ENCODE data around the gene MRPS18C. TPM values are rescaled to one million over a fixed set of nuclear protein-coding genes. Genes with fewer than 3 reads are reported as not detected.

Gene MRPS18C
- total and polyA plus RNA-seq, 2 donors (not counting 3 experiments of a cell fraction or from before 2014, with no cell fraction given) = 22.2 to 64.8 TPM

Other genes starting within 250 kb of the MRPS18C start
- 26.4 and 28.0 TPM in 2 replicates for gene COQ2, start 171.3 kb upstream of the MRPS18C start, total RNA-seq
- gene COQ2, start 171.3 kb upstream of the MRPS18C start, polyA plus RNA-seq = 20.5 and 25.5 TPM in 2 replicates
- 6.6 and 7.0 TPM in 2 replicates for gene HPSE, start 121.2 kb upstream of the MRPS18C start, total RNA-seq
- gene HPSE, start 121.2 kb upstream of the MRPS18C start, polyA plus RNA-seq = 3.5 and 3.7 TPM in 2 replicates
- gene HELQ, start 235 bp upstream of the MRPS18C start, total RNA-seq = 11.0 and 11.1 TPM in 2 replicates
- 6.9 and 8.7 TPM in 2 replicates for gene HELQ, start 235 bp upstream of the MRPS18C start, polyA plus RNA-seq
- gene ABRAXAS1, start 29.0 kb downstream of the MRPS18C start, total RNA-seq = 14.0 and 16.7 TPM in 2 replicates
- gene ABRAXAS1, start 29.0 kb downstream of the MRPS18C start, polyA plus RNA-seq = 4.4 and 5.5 TPM in 2 replicates
- gene GPAT3, start 80.0 kb downstream of the MRPS18C start, total RNA-seq = 2.1 and 3.1 TPM in 2 replicates
- 0.21 and 0.36 TPM in 2 replicates for gene GPAT3, start 80.0 kb downstream of the MRPS18C start, polyA plus RNA-seq

Measured in endothelial cell of umbilical vein (primary cell).